ENCODE data around the gene KMO.

Gene KMO

DNA sequence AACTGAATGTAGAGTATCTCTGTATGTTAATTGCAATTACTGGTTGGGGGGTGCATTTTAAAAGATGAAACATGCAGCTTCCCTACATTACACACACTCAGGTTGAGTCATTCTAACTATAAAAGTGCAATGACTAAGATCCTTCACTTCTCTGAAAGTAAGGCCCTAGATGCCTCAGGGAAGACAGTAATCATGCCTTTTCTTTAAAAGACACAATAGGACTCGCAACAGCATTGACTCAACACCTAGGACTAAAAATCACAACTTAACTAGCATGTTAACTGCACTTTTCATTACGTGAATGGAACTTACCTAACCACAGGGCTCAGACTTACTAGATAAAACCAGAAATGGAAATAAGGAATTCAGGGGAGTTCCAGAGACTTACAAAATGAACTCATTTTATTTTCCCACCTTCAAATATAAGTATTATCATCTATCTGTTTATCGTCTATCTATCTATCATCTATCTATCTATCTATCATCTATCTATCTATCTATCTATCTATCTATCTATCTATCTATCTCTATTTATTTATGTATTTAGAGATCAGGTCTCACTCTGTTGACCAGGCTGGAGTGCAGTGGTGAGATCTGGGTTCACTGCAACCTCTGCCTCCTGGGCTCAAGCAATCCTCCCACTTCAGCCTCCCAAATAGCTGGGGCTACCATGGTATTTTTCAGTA is 60.2 kb downstream of the KMO start:
- no peak for DNase-seq (ENCODE audit: low read depth, low spot score)

GRCh38 chr1:241593186-241593585 is 61.0 kb downstream of the KMO start:
- DNase-seq (ENCODE audit: low read depth, low spot score): no peak

DNA sequence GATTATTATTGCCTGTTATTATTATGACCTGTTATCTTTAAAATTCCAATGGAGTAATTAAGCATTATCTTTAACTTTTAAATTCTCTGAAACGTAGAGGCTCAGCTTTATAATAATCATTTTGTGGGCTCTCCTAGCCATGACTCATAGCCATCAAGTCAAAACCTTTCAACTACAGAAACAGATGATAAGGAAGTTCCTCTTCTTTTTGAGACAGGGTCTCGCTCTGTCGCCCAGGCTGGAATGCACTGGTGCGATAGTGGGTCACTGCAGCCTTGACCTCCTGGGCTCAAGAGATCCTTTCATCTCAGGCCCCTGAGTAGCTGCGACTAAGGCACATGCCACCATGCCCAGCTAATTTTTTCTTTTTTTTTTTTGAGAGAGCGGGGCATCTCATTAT is 64.5 kb downstream of the KMO start:
- no peak for DNase-seq (ENCODE audit: low read depth, low spot score)

- DNase-seq (ENCODE audit: low read depth, low spot score): no peak
Observed at GRCh38 chr1:241598249-241598648, 66.1 kb downstream of the KMO start.

GRCh38 chr1:241600496-241600901 is 68.3 kb downstream of the KMO start:
- DNase-seq (ENCODE audit: low read depth, low spot score): no peak

GRCh38 chr1:241603731-241604245 is 71.6 kb downstream of the KMO start:
- no peak for DNase-seq (ENCODE audit: low read depth, low spot score)

GRCh38 chr1:241605146-241605805 is 73.1 kb downstream of the KMO start:
- peak; percentile 23 for DNase-seq (ENCODE audit: low read depth, low spot score)

- DNase-seq (ENCODE audit: low read depth, low spot score): no peak
Observed at GRCh38 chr1:241606544-241606943, 74.4 kb downstream of the KMO start.

GRCh38 chr1:241607497-241607896 is 75.3 kb downstream of the KMO start:
- no peak for DNase-seq (ENCODE audit: low read depth, low spot score)

GRCh38 chr1:241608379-241609033 is 76.3 kb downstream of the KMO start:
- no peak for DNase-seq (ENCODE audit: low read depth, low spot score)

- DNase-seq (ENCODE audit: low read depth, low spot score): no peak
Observed at GRCh38 chr1:241610056-241610815, 78.1 kb downstream of the KMO start.

GRCh38 chr1:241611063-241611462 is 78.9 kb downstream of the KMO start:
- peak; percentile 23 for DNase-seq (ENCODE audit: low read depth, low spot score)

- no peak for DNase-seq (ENCODE audit: low read depth, low spot score)
Observed at GRCh38 chr1:241611736-241612135, 79.6 kb downstream of the KMO start.

DNA sequence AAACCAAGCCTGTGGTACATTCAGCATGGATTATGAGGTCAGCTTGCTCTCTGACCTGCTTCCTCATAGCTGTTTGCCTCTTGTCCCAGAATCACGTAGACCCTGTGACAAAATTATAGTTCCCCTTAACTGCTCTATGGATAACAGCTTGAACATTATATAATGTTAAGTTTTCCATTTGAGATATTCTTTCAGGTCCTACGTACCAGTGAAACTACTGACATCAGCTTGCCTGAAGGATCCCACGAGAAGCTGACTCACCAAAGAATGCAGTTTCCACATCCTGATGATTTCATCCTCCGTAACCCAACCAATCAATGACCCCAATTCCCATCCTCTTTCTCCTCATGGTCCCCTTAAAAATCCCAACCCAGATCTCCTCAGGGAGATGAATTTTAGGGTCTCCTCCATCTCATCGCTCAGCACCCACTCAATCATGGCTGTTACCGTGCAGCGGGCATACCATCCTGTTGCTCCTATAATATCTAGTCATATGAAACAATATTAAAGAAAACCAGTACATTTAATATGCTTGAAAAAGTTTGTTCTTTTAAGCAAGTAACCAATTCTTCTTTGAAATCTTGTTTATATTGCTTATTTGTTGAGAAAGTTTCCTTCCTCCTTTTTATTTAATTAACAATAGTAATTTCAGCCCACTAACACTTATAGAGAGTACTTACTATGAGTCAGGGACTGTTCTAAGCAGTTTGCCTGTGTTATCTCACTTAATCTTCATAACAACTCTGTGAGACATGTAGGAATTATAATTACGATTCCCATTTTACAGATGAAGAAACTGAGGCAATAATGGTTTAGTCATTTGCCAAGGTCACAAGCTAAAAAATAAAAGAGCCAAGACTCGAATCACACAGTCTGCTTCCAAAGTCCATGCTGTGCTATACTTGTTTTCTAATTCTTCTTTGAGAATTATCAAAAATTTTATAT is 80.6 kb downstream of the KMO start:
- no peak for DNase-seq (ENCODE audit: low read depth, low spot score)

DNA sequence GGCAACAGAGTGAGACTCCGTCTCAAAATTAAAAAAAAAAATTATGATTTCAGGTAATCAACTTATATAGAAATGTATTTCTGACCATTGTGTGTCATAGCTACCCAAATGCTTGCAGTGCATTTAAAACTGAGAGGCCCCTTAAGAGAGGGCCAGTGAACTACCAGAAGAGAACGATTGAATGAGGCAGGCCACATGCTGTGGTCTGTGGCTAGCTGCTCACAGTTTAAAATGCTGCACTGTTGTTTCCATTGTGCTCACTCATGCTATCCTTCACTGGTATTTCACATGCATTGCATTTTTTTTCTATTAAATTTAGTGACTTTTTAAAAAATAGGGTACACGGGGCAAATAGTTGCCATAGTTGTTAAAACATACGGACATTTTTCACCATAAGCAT is 82.0 kb downstream of the KMO start:
- no peak for DNase-seq (ENCODE audit: low read depth, low spot score)

DNA sequence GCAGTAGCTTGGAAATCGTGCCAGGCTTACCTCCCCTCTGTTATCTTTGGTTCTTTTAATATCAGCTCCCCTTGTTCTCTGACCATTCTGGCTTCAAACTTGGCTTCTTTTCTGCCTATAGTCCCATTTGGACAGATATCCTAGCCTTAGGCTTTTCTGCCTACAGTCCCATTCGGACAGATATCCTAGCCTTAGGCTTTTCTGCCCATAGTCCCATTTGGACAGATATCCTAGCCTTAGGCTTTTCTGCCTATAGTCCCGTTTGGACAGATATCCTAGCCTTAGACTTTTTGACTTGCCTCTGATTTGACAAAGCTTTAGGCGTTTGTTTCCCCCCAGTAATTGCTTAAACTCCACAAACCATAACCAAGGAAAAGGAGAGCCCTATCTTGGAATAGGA is 82.4 kb downstream of the KMO start:
- DNase-seq (ENCODE audit: low read depth, low spot score): no peak

DNA sequence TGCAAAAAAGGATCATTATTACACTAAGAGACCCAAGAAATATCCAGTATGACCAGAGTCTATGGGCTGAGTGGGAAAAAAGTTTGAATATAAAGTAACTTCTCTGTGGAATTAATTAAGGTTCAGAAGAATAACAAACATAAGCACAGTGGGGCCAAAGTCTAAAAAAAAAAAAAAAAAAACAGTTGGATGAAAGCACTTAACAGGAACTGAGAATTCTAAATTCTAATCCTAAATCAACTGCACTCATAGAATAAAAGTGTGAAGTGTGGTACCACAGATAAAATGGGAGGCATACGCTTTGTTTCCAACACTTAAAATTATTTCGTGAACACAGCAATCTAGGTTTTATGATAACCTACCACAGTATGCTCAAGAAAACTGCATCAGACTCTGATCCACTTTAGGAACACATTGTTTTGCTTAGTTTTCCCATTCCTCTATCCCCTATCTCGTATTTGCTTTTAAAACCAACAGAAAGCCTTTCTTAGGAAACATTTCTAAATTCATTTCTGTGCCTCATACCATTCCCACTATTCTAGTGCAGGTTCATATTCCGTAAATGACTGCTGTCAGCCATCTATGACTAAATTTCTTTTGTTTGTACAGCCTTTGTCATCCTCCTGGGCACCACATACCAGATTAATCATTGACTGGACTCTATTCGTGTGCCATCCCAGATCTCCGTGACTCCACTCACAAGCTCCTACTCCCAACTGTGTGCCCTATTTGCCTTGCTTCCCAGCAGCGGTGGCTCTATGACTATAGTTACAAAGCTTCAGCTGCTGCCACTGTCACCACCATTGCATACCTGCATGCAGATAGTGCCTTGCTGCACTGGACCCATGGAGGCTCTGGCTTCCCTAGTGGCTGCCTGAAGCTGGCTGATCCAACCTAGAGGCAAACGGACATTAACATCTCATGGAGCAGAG is 83.1 kb downstream of the KMO start:
- DNase-seq (ENCODE audit: low read depth, low spot score): no peak

DNA sequence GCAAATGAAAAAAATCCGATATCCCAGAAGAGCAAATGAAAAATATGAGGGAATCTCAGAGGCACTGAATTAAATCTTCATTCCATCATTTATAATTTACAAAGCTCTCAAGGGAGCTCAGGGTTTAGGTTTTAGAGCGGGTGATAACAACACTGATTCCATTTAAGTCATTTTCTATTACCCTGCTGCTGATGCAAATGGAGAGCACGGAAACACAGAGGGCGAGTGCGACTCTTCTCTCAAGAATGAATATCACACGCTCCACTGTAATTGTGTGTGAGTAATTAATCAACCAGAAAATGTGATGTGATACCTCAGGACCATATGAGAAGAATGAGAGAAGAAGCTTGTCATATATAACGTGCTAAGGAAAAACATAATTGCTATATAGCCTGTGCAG is 85.2 kb downstream of the KMO start:
- no peak for DNase-seq (ENCODE audit: low read depth, low spot score)

GRCh38 chr1:241622669-241623068 is 90.5 kb downstream of the KMO start:
- no peak for DNase-seq (ENCODE audit: low read depth, low spot score)

DNA sequence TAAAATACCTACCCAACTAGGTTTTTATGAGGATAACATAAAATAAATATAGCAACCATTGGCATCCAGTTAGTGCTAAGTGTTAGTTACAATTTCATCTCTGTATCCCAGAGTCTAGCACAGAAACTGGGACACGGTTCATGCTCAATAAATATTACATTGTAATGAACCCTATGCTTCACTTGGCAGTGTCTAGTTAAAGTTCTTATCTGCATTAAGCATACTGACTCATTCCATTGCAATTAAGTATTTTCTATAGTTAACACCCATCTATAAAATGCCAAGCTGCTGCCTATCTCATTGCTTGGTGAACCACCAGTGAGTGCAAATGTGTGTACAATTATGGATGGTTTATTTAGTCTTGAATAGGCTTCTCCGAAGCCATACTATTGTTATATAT is 92.8 kb downstream of the KMO start:
- no peak for DNase-seq (ENCODE audit: low read depth, low spot score)

Measured in iPS DF 19.7 (cell line).